ENCODE measurements around the gene JAG1. TPM values are rescaled to one million over a fixed set of nuclear protein-coding genes. Genes with fewer than 3 reads are reported as not detected.

The JAG1 gene
- total RNA-seq, 2 donors from 2014 or later, result 30.9 to 32.8 TPM

- H3K27ac ChIP-seq, result peak overlapping the region in 1 of 2 donors; percentile 36
- no peak for DNase-seq (ENCODE audit: low spot score)
Measured at GRCh38 chr20:10657453-10657852, 16.3 kb downstream of the JAG1 start.

GRCh38 chr20:10655720-10656669, 17.8 kb downstream of the JAG1 start:
- Histone ChIP-seq H3K4me1 (peaks cover 0 to 88% of the 10 kb centered on the region in 2 donors), H3K27me3 (no peaks in the 10 kb centered on the region), H3K36me3 (peaks cover 54% of the 10 kb centered on the region), H3K27ac (peak overlapping the region; percentile 57 to 72), H3K9me3 (no peaks in the 10 kb centered on the region), H3K4me3 (no peak overlapping the region)
- TF ChIP-seq, protein P1, sequence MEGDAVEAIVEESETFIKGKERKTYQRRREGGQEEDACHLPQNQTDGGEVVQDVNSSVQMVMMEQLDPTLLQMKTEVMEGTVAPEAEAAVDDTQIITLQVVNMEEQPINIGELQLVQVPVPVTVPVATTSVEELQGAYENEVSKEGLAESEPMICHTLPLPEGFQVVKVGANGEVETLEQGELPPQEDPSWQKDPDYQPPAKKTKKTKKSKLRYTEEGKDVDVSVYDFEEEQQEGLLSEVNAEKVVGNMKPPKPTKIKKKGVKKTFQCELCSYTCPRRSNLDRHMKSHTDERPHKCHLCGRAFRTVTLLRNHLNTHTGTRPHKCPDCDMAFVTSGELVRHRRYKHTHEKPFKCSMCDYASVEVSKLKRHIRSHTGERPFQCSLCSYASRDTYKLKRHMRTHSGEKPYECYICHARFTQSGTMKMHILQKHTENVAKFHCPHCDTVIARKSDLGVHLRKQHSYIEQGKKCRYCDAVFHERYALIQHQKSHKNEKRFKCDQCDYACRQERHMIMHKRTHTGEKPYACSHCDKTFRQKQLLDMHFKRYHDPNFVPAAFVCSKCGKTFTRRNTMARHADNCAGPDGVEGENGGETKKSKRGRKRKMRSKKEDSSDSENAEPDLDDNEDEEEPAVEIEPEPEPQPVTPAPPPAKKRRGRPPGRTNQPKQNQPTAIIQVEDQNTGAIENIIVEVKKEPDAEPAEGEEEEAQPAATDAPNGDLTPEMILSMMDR (IDR thresholded peaks at IDR 0.05), result no peak
- no peak for DNase-seq (ENCODE audit: low spot score)

More at GRCh38 chr20:10657453-10657852, 16.3 kb downstream of the JAG1 start:
- H3K4me3 ChIP-seq, result no peak overlapping the region
- peaks cover 55% of the 10 kb centered on the region for H3K36me3 ChIP-seq
- H3K9me3 ChIP-seq, result no peaks in the 10 kb centered on the region
- peaks cover 0 to 85% of the 10 kb centered on the region in 2 donors for H3K4me1 ChIP-seq
- TF ChIP-seq, protein P1 (IDR thresholded peaks at IDR 0.05), result no peak
- H3K27me3 ChIP-seq, result no peaks in the 10 kb centered on the region

DNA sequence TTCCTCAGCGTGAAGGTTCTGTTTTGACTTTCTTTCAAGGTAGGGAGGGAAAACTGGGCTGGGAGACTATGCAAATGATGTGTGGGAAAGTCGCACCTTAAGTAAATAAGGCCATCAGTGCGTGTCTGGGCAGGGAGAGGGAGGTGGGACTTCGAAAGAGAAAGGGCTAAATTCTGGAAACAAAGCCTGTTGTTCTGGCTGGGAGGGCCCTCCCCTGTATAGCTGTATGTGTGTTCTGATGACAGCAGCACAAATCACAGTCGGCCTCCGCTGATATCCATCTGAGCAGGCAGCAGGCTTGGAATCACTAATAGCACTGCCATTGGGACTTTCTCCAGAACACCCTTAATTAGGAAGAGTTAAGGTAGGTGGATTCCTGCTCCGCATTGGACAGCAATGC, 19.2 kb downstream of the JAG1 start:
- H3K4me1 ChIP-seq, result peaks cover 0 to 80% of the 10 kb centered on the region in 2 donors
- no peak overlapping the region for H3K4me3 ChIP-seq
- H3K36me3 ChIP-seq, result peaks cover 63% of the 10 kb centered on the region

DNA sequence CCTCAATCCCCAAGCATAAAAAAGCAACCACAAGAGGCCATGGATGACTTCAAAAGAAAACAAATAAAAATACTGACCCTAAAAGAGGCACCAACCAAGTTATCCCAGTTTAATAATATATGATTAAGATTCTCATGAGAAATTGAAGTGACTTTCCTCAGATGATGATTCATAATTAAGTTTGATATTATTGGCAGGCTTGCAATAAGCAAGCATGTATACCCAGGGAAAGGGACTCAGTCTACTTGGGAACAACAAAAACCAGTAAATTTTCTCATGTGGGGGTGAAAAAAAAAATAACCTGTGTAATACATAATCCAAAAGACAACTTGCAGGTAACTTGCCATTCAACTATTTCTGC, 19.6 kb downstream of the JAG1 start:
- Histone ChIP-seq H3K4me3 (no peak overlapping the region), H3K4me1 (peaks cover 0 to 82% of the 10 kb centered on the region in 2 donors), H3K36me3 (peaks cover 67% of the 10 kb centered on the region), H3K27ac (peak overlapping the region; percentile 57 to 72), H3K27me3 (no peaks in the 10 kb centered on the region), H3K9me3 (no peaks in the 10 kb centered on the region)
- no peak for DNase-seq (ENCODE audit: low spot score)
- TF ChIP-seq, protein P1 (IDR thresholded peaks at IDR 0.05), result no peak

More for the DNA sequence above, 19.2 kb downstream of the JAG1 start:
- TF ChIP-seq, protein P1 (IDR thresholded peaks at IDR 0.05), result no peak
- DNase-seq (ENCODE audit: low spot score), result no peak
- Histone ChIP-seq H3K27ac (peak overlapping the region; percentile 57 to 72), H3K27me3 (no peaks in the 10 kb centered on the region), H3K9me3 (no peaks in the 10 kb centered on the region)

DNA sequence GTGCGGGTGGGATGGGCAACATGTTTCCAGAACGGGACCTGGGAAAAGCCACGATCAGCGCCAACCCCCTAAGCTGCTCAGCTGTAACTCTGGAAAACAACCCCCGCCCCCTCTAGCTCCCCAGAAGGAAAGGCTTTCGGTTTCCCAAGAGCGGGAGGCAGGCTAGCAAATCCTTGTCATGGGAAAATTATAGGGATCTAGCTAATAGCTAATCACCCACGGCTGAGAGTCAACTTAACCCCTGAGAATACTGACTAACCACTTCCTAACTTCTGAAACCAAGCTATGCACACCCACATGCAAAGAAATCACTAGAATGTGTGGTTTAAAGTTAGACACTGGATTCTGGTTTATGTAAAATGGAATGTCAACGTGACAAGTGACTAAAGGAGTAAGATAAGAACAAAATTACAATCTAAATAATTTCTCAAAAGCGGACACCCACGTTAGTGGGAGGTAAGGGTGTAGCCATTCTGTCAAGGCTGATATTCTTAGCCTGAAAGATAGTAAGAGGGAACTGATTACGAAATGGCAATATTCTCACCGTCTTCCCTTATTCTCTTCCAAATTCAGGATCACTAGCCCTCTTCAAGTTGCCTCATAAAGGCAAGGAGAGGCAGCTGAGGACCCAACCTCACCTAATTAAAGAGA, 20.1 kb downstream of the JAG1 start:
- Histone ChIP-seq H3K9me3 (no peaks in the 10 kb centered on the region), H3K4me1 (peaks cover 0 to 77% of the 10 kb centered on the region in 2 donors), H3K27me3 (no peaks in the 10 kb centered on the region), H3K36me3 (peaks cover 67% of the 10 kb centered on the region), H3K27ac (peak overlapping the region; percentile 57 to 72), H3K4me3 (peak overlapping the region in 1 of 2 donors; percentile 20)
- DNase-seq (ENCODE audit: low spot score), result no peak
- TF ChIP-seq, protein P1 (IDR thresholded peaks at IDR 0.05), result no peak

Data from right atrium auricular region (tissue), 2 donors.